ENCODE data around the gene GRM8. TPM values are rescaled to one million over a fixed set of nuclear protein-coding genes. Genes with fewer than 3 reads are reported as not detected.
A peak's percentile ranks its signal among the peaks of the same experiment; 100 is the strongest.

The GRM8 gene
- total and polyA plus RNA-seq, 2 donors from 2014 or later = 3.2 TPM; not detected in 1

- no peaks in the 10 kb centered on the region for H3K4me1 ChIP-seq (ENCODE audit: control insufficient read depth in 2 of 3, insufficient read depth in 2 of 3, low read depth in 1 of 3, low read length in 3 of 3)
- H3K9me3 ChIP-seq (ENCODE audit: control insufficient read depth in 2 of 3, insufficient read depth in 1 of 3, low read length in 3 of 3) = no peaks in the 10 kb centered on the region
- H3K27ac ChIP-seq (ENCODE audit: low read depth in 2 of 2, low read length in 2 of 2) = no peak overlapping the region
- no peak overlapping the region for H3K9ac ChIP-seq (ENCODE audit: low read length in 3 of 3)
- intact Hi-C loops (cut with DNase I) = no loop called here
- no peak for FAIRE-seq
- H3K27me3 ChIP-seq (ENCODE audit: control insufficient read depth, insufficient read depth, low read length) = no peaks in the 10 kb centered on the region
- DNase-seq = no peak
- TF ChIP-seq CTCF (IDR thresholded peaks at IDR 0.05; ENCODE audit: borderline replicate concordance, extremely low read depth, insufficient read depth) = no peak
- no peak overlapping the region for H3K4me3 ChIP-seq (ENCODE audit: low read length in 3 of 3)
- no peaks in the 10 kb centered on the region for H3K36me3 ChIP-seq (ENCODE audit: control insufficient read depth in 2 of 3, insufficient read depth in 3 of 3, low read length in 3 of 3)
Measured at GRCh38 chr7:126394406-126394805, 858.3 kb downstream of the GRM8 start.

Small RNA genes lying within 50 kb of the gene (microRNA-seq; reads per million reads assigned to microRNA genes)
- gene MIR592 = 13.9 reads per million, percentile 25 among the genes with 10 or more reads in this experiment

Other genes with a start within 250 kb of the GRM8 start
- 36.8 TPM for gene ZNF800, start 139.8 kb upstream of the GRM8 start, total RNA-seq
- 4.5 TPM for gene ZNF800, start 139.8 kb upstream of the GRM8 start, polyA plus RNA-seq (ENCODE audit: insufficient read depth, low read depth, low replicate concordance)

All from kidney (tissue), 14 donors.